GM12873 (cell line): ENCODE measurements around the gene RADIL.

Source experiments
- TF ChIP-seq, protein P1 (sequence below): IDR thresholded peaks from 2 replicates; pipeline ENCODE4 v1.5.1; 2012; ENCODE audit warnings: low read depth, mild to moderate bottlenecking, moderate library complexity, low read length, control low read depth; ENCODE audit not compliant: insufficient read depth; ENCODE audit errors: missing control alignments

The RADIL gene

DNA sequence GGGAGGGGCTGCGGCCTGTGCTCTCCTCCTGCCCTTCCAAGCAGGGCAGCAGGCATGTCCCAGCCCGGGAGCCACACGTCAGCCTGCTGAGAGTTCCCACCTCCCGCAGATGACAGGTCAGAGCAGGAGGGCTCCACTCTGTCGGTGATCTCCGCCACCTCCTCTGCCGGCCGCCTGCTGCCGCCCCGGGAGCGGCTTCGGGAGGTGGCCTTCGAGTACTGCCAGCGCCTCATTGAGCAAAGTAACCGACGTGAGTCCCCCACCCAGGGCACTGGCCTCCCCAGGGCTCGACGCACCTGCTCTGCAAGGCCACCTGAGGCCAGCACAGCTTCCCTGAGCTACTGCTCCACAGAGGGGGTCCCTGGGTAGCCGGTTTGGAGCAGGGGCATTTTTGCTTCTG, 98.7 kb downstream of the RADIL start:
- TF ChIP-seq, protein P1, sequence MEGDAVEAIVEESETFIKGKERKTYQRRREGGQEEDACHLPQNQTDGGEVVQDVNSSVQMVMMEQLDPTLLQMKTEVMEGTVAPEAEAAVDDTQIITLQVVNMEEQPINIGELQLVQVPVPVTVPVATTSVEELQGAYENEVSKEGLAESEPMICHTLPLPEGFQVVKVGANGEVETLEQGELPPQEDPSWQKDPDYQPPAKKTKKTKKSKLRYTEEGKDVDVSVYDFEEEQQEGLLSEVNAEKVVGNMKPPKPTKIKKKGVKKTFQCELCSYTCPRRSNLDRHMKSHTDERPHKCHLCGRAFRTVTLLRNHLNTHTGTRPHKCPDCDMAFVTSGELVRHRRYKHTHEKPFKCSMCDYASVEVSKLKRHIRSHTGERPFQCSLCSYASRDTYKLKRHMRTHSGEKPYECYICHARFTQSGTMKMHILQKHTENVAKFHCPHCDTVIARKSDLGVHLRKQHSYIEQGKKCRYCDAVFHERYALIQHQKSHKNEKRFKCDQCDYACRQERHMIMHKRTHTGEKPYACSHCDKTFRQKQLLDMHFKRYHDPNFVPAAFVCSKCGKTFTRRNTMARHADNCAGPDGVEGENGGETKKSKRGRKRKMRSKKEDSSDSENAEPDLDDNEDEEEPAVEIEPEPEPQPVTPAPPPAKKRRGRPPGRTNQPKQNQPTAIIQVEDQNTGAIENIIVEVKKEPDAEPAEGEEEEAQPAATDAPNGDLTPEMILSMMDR, result no peak

DNA sequence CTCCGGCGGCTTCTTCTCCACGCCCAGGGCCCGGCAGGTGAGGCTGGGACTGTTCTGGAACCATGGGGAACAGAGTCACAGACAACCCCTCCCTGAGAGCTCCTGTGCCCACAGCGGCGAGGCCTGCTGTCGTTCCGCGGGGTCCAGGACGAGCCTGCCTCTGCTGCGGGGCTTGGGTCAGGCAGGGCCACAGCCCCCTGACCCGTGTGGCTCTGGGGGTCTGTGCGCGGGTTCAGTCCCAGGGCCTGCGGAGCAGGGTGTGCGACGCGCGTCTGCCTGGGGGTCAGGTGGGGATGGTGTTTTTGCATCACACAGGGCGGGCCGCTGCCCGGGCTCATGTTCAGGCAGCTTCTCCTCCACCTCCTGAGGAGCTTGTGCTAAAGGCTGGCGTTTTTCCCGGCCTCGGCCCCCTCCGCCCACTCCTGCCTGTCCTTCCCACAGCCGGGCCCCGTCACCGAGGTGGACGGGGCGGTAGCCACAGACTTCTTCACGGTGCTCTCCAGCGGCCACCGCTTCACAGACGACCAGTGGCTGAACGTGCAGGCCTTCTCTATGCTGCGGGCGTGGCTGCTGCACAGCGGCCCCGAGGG, 99.7 kb downstream of the RADIL start:
- TF ChIP-seq, protein P1, result no peak

DNA sequence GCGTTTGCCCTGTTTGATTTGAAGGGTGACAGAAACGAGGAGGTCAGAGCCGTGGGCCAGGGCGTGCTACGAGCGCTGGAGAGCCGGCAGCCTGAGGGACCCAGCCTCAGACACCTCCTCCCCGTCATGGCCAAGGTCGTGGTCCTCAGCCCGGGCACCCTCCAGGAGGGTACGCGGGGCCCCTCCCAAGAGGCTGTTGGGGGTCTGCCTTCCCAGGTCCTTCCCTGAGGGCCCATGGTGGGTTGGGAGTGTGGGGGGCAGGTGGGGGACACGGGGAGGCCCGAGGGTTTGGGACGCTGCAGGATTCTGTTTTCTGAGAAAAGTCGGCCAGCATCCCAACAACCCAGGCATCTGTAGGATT, 100.2 kb downstream of the RADIL start:
- TF ChIP-seq, protein P1, result no peak

DNA sequence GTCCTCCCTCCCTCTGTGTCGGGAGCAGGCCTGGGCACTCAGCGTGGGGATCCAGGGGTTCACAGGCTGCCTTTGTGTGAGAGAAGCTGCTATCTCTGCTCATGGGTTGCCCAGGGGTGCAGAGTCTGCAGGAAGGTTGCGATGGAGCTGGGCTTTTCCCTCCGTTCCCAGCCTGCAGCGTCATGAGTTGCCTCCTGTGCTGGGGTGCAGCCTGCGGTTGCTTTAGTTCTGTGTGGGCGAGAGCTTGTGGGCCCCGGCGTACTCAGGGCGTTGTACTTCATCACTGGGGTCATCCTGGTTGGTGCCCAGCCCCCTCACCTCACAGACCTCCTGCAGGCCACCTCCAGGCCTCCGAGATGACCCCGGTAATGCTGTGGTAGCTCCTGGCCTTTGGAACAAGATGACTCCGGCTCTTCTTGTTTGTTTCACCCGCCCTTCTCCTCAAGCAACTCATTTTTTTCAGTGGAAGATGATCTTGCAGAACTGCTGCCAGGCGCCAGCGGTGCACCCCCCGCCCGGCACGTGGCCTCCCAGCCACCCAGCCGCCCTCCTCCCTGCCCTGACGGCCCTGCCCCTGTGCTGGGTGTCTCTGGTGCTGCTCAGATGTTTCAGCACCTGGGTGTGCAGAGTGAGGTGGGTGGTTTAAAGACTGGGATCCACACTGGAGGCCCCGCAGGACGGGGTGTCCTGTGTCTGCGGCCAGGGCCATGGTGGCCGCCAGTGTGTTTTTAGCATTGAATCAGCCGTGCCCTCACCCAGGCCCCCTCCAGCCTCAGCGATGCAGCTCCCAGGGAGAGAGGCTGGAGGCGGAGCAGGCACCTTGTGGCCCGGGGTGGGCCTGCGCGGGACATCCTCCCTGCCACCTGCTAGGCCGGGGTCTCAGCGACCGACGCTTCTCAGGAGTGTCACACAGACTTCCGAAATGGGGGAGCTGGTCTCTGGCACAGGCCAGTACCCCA, 100.9 kb downstream of the RADIL start:
- TF ChIP-seq, protein P1, result no peak

GRCh38 chr7:4781366-4782069, 102.0 kb downstream of the RADIL start:
- TF ChIP-seq, protein P1, result no peak

DNA sequence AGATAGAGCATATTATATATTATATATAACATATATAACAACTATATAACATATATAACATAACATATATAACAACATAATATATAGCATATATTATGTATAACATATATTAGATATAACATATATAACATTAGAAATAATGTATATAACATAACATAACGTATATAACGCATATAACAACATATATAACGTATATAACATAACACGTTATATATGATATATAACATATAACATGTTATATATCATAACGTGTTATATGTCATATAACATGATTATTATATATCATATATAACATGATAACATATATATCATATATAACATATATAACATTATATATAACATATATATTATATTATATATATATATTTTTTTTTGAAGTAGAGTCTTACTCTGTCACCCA, 104.4 kb downstream of the RADIL start:
- TF ChIP-seq, protein P1, result no peak

DNA sequence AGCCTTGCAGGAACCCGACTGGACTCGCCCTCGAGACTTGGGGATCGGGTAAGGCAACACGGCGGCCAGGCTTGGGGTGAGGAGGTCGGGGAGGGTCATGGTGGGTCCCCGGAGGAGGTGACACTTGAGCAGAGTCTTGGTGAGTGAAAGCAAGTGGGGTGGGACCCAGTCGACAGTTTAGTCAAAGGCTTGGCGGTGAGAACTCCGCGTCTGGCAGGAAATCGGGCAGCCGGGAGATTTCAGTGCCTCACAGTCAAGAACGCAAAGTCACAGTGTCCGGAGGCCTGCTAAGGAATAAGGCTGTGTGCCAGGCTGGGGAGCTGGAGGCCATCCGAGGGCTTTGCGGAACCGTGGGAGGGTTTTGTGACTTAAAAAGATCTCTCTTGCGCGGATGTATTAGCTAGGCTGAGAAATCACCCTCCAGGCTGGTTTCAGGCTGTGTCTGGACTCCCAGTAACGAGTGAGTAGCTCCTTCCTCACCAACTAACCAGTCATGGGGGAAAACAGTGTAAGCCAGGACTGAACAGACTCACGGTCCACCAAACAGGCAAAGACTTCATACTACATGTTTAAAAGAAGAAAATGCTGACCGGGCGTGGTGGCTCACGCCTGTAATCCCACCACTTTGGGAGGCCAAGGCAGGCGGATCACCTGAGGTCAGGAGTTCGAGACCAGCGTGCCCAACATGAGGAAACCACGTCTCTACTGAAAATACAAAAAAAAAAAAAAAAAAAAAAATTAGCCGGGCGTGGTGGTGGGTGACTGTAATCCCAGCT, 107.5 kb downstream of the RADIL start:
- TF ChIP-seq, protein P1, result no peak
